Suprapubic skin (tissue), 4 donors: ENCODE measurements around the gene AQP12A. TPM values are rescaled to one million over a fixed set of nuclear protein-coding genes. Genes with fewer than 3 reads are reported as not detected.

Experiments used
- DNase-seq, 2 donors: peaks; one replicate each; pipeline ENCODE4 v3.0.0-alpha.2; 2019; ENCODE audit warnings: low spot score in 2 of 2
- H3K27ac ChIP-seq: fragments of 200-600 bp; sonication (generic); one replicate; pipeline ENCODE4 v1.5.1; 2019
- H3K27me3 ChIP-seq: fragments of 200-600 bp; sonication (generic); one replicate; pipeline ENCODE4 v1.5.1; 2019
- H3K36me3 ChIP-seq: fragments of 200-600 bp; sonication (generic); one replicate; pipeline ENCODE4 v1.5.1; 2019
- H3K4me1 ChIP-seq: fragments of 200-600 bp; sonication (generic); one replicate; pipeline ENCODE4 v1.5.1; 2019
- H3K4me3 ChIP-seq: fragments of 200-600 bp; sonication (generic); one replicate; pipeline ENCODE4 v1.5.1; 2019; ENCODE audit warnings: mild to moderate bottlenecking
- H3K9me3 ChIP-seq: fragments of 200-600 bp; sonication (generic); one replicate; pipeline ENCODE4 v1.5.1; 2019
- EP300 ChIP-seq: sonication (generic); formaldehyde crosslinking; IDR thresholded peaks from one replicate; pipeline ENCODE4 v1.6.1; 2017; ENCODE audit warnings: antibody characterized with exemption
- POLR2A ChIP-seq, 2 donors: fragments of 450-650 bp; IDR thresholded peaks; one replicate each; pipeline ENCODE4 v1.6.1; 2017; ENCODE audit warnings: antibody characterized with exemption in 2 of 2, mild to moderate bottlenecking in 2 of 2, moderate library complexity in 2 of 2
- POLR2AphosphoS5 ChIP-seq, 3 donors: sonication (generic); formaldehyde crosslinking; IDR thresholded peaks; one replicate each; pipeline ENCODE4 v1.6.1; 2017; ENCODE audit warnings: antibody characterized with exemption in 3 of 3
- WGBS: methylation state at CpG from one replicate; pipeline ENCODE4 v1.1.5; 2018; 5-methylcytosine and 5-hydroxymethylcytosine counted together
- total RNA-seq, 4 donors: library from RNA; depleted of rRNA; stranded (reverse); fragments of >200 nt; gene quantifications; one replicate each; pipeline ENCODE4 v1.1.0, GENCODE V29; 2016
- TF ChIP-seq, protein P1 (sequence below), 2 donors: fragments of 200-600 bp in 1 of 2; fragments of 450-650 bp in 1 of 2; sonication (generic) in 1 of 2; IDR thresholded peaks; one replicate each; pipeline ENCODE4 v1.5.1; 2016 to 2019; ENCODE audit warnings: antibody characterized with exemption in 2 of 2, mild to moderate bottlenecking in 1 of 2, moderate library complexity in 1 of 2

The AQP12A gene
- total RNA-seq, 4 donors from 2014 or later = not detected

DNA sequence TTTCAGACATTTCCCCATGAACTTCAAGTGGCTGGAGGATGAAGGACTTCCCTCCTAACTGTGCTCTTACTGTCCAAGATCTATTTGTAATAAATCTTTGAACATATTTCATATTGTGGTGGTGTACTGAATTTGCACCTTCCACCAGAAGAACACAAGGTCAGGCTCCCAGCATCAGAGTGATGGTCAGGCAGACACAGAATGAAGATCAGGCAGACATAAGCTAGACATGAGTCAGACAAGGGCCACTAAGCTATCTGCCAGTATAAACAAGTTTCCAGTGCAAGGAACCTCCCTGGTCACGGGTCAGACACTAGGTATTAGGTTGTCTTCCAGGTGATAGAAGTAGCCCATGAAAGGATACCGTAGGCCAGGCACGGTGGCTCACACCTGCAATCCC, 29.0 kb upstream of the AQP12A start:
- TF ChIP-seq POLR2AphosphoS5 (IDR thresholded peaks at IDR 0.05) (no peak), POLR2A (IDR thresholded peaks at IDR 0.05) (no peak), EP300 (no peak)
- TF ChIP-seq, protein P1, sequence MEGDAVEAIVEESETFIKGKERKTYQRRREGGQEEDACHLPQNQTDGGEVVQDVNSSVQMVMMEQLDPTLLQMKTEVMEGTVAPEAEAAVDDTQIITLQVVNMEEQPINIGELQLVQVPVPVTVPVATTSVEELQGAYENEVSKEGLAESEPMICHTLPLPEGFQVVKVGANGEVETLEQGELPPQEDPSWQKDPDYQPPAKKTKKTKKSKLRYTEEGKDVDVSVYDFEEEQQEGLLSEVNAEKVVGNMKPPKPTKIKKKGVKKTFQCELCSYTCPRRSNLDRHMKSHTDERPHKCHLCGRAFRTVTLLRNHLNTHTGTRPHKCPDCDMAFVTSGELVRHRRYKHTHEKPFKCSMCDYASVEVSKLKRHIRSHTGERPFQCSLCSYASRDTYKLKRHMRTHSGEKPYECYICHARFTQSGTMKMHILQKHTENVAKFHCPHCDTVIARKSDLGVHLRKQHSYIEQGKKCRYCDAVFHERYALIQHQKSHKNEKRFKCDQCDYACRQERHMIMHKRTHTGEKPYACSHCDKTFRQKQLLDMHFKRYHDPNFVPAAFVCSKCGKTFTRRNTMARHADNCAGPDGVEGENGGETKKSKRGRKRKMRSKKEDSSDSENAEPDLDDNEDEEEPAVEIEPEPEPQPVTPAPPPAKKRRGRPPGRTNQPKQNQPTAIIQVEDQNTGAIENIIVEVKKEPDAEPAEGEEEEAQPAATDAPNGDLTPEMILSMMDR (IDR thresholded peaks at IDR 0.05) = no peak
- WGBS = no CpG with 5 or more reads among the region's 3 CpGs
- peaks cover 43% of the 10 kb centered on the region for H3K27me3 ChIP-seq
- H3K4me3 ChIP-seq = no peak overlapping the region
- H3K9me3 ChIP-seq = no peaks in the 10 kb centered on the region
- H3K4me1 ChIP-seq = no peaks in the 10 kb centered on the region
- no peak overlapping the region for H3K27ac ChIP-seq
- H3K36me3 ChIP-seq = no peaks in the 10 kb centered on the region
- no peak for DNase-seq

DNA sequence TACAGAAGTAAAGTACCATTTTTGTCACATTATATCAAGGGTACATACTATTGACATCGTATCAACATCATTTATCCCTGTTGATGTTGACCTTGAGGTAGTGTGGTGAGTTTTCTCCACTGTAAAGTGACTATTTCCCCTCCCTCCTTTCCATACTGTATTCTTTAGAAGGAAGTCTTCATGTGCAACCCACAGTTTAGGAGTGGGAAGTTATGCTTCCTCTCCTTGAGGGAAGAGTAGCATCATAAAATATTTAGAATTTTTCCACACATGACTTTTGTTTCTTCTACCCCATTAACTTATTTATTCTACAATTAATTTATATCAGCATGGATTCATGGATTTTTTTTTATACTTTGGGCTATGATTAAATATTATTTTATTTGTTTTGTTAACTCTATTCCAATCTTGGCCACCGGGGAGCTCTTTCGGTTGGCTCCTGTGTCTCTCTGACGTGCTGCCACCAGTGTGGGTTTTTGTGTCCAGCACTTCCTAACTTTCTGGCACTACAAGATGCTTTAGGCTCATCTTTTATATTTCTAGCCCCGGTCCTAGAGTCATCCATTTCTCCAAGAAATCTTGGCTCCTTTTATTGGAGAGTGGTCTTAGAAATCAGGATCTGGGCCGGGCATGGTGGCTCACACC, 28.0 kb upstream of the AQP12A start:
- Histone ChIP-seq H3K9me3 (no peaks in the 10 kb centered on the region), H3K27me3 (peaks cover 43% of the 10 kb centered on the region), H3K27ac (no peak overlapping the region), H3K4me1 (no peaks in the 10 kb centered on the region), H3K36me3 (no peaks in the 10 kb centered on the region), H3K4me3 (no peak overlapping the region)
- DNase-seq = no peak
- WGBS = 80% methylated on average over 6 of the region's 6 CpGs
- TF ChIP-seq, protein P1 (IDR thresholded peaks at IDR 0.05) = no peak
- TF ChIP-seq EP300 = no peak
- no peak for TF ChIP-seq POLR2AphosphoS5 (IDR thresholded peaks at IDR 0.05)
- no peak for TF ChIP-seq POLR2A (IDR thresholded peaks at IDR 0.05)

DNA sequence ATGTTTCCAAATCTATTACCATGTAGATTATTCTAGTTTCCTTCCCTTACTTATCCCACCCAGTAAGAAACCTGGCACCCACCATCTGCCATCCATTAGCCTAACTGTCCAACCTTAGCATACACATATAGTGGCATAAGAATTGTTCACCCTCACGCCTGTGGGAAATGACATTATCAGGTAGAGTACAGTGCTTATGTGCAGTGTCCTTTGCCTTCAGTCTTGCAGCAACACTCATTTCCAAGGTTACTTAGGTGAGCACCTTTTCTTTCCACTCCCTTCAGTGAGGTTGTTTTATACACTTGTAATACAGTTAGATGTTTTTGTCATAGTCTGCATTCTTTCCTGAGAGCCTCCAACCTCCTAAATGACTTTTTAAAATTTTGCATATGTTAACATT, 27.0 kb upstream of the AQP12A start:
- H3K4me1 ChIP-seq = no peaks in the 10 kb centered on the region
- DNase-seq = no peak
- no peaks in the 10 kb centered on the region for H3K9me3 ChIP-seq
- H3K4me3 ChIP-seq = no peak overlapping the region
- no peaks in the 10 kb centered on the region for H3K36me3 ChIP-seq
- no peak overlapping the region for H3K27ac ChIP-seq
- 92% methylated on average over 1 of the region's 1 CpG for WGBS
- TF ChIP-seq, protein P1 (IDR thresholded peaks at IDR 0.05) = no peak
- no peak for TF ChIP-seq POLR2A (IDR thresholded peaks at IDR 0.05)
- TF ChIP-seq EP300 = no peak
- H3K27me3 ChIP-seq = peaks cover 38% of the 10 kb centered on the region

DNA sequence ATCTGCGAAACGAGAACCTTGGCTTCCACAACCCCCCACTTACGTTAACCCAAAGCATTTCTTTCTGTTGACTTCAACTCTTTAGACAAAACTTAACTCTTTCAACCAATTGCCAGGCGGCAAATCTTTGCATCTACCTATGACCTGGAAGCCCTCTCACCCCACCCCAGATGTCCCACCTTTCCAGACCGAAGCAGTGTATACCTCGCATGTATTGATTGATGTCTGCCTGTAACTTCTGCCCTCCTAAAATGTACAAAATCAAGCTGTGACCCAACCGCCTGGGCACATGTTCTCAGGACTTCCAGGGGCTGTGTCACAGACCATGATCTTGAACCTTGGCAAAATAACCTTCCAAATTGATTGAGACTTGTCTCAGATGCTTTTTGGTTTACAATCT, 21.3 kb upstream of the AQP12A start:
- H3K27me3 ChIP-seq = peaks cover 49% of the 10 kb centered on the region
- 77% methylated on average over 7 of the region's 7 CpGs for WGBS
- H3K4me3 ChIP-seq = no peak overlapping the region
- no peak overlapping the region for H3K27ac ChIP-seq
- no peaks in the 10 kb centered on the region for H3K36me3 ChIP-seq
- TF ChIP-seq POLR2AphosphoS5 (IDR thresholded peaks at IDR 0.05) (no peak), EP300 (no peak), POLR2A (IDR thresholded peaks at IDR 0.05) (no peak)
- TF ChIP-seq, protein P1 (IDR thresholded peaks at IDR 0.05) = no peak
- no peaks in the 10 kb centered on the region for H3K9me3 ChIP-seq
- peaks cover 5% of the 10 kb centered on the region for H3K4me1 ChIP-seq
- no peak for DNase-seq

DNA sequence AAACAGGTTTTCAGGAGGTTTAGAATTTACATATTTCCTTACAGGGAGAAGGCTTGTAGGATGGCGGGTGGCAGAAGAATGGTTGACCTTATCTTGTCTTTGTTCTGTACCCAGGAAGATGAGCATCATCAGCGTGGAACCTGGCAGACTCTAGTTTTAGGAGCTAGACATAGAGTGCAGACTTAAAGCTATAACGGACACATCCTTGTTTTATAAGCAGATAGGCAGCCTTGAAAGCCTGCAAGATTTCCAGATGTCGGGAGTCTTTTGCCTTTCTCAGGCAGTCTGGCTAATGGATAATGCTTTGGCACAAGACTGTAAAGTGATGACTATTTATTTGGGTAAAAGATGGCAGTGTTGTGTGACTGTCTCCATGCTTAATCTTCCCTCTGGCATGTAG, 20.7 kb upstream of the AQP12A start:
- TF ChIP-seq EP300 (no peak), POLR2AphosphoS5 (IDR thresholded peaks at IDR 0.05) (no peak), POLR2A (IDR thresholded peaks at IDR 0.05) (no peak)
- TF ChIP-seq, protein P1 (IDR thresholded peaks at IDR 0.05) = no peak
- Histone ChIP-seq H3K4me3 (no peak overlapping the region), H3K9me3 (no peaks in the 10 kb centered on the region), H3K27ac (no peak overlapping the region), H3K27me3 (peaks cover 45% of the 10 kb centered on the region), H3K4me1 (peaks cover 5% of the 10 kb centered on the region), H3K36me3 (no peaks in the 10 kb centered on the region)
- DNase-seq = no peak
- 70% methylated on average over 4 of the region's 4 CpGs for WGBS
